Panc1 (cell line): ENCODE results near the gene WNT9A.

Experiments used
- POLR2AphosphoS5 ChIP-seq: IDR thresholded peaks from 2 replicates; pipeline ENCODE4 v1.6.1; 2012; ENCODE audit warnings: mild to moderate bottlenecking, low read depth, low read length, moderate library complexity
- TCF7L2 ChIP-seq: IDR thresholded peaks from 2 replicates; pipeline ENCODE4 v1.6.1; 2011; ENCODE audit warnings: mild to moderate bottlenecking, low read depth, low read length, inconsistent platforms
- TF ChIP-seq, protein P1 (sequence below): fragments of 450-650 bp; IDR thresholded peaks from 2 replicates; pipeline ENCODE4 v1.5.1; 2017; ENCODE audit warnings: mild to moderate bottlenecking

DNA sequence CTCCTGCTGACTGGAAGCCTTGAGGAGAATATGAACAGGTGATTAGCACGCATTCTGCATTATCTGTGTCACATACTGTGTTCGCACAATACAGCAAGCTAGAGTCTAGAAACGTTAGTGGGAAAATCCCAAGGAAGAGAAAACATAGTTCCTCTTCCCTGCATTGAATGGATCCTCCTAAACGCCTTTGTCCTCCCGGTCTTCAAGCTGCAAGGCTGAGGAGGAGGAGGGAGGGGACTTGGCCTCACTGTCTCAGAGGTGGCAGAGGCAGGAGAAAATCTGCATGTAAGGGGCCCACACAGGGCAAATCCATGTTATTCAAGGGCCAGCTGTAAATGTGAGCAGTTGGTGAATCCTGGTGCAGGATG, 34.4 kb downstream of the WNT9A start:
- TF ChIP-seq, protein P1, sequence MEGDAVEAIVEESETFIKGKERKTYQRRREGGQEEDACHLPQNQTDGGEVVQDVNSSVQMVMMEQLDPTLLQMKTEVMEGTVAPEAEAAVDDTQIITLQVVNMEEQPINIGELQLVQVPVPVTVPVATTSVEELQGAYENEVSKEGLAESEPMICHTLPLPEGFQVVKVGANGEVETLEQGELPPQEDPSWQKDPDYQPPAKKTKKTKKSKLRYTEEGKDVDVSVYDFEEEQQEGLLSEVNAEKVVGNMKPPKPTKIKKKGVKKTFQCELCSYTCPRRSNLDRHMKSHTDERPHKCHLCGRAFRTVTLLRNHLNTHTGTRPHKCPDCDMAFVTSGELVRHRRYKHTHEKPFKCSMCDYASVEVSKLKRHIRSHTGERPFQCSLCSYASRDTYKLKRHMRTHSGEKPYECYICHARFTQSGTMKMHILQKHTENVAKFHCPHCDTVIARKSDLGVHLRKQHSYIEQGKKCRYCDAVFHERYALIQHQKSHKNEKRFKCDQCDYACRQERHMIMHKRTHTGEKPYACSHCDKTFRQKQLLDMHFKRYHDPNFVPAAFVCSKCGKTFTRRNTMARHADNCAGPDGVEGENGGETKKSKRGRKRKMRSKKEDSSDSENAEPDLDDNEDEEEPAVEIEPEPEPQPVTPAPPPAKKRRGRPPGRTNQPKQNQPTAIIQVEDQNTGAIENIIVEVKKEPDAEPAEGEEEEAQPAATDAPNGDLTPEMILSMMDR = no peak
- no peak for TF ChIP-seq TCF7L2
- no peak for TF ChIP-seq POLR2AphosphoS5
